IMR-90 (cell line): Measurements from ENCODE around the gene N4BP2. TPM values are rescaled to one million over a fixed set of nuclear protein-coding genes. Genes with fewer than 3 reads are reported as not detected.

ENCODE experiments used
- ATAC-seq: fragments of 200-7000 bp; cut with Tn5 transposase; 2 replicates; pipeline ENCODE4 v1.9.1; 2020; ENCODE audit warnings: low read depth, mild to moderate bottlenecking, moderate library complexity
- BruUV-seq: library from RNA; stranded (reverse); fragments of 400-500 nt; replicated peaks from 2 replicates; lab custom pipeline; 2021; lab: Mats Ljungman, UMichigan
- CTCF ChIA-PET: fragments of 300-600 bp; formaldehyde crosslinking; extraction: SDS; loops from one replicate; lab custom pipeline; 2021; ENCODE audit warnings: antibody characterized with exemption; lab: Yijun Ruan, JAX
- POLR2A ChIA-PET: fragments of 300-600 bp; sonication (Branson Sonifier 250); formaldehyde crosslinking; loops from one replicate; lab custom pipeline; 2022; ENCODE audit warnings: antibody characterized with exemption; ENCODE audit not compliant: unreplicated experiment; lab: Charles Lee
- DNase-seq: peaks from one replicate; pipeline ENCODE4 v3.0.0; 2013
- H2AFZ ChIP-seq: replicated peaks from 2 replicates; pipeline ENCODE3; 2013; ENCODE audit warnings: low read length, mild to moderate bottlenecking; ENCODE audit not compliant: poor library complexity
- H2AK5ac ChIP-seq: 2 replicates; pipeline ENCODE4 v1.6.1; 2013; ENCODE audit warnings: low read depth, low read length, inconsistent platforms
- H2AK9ac ChIP-seq: replicated peaks from 2 replicates; pipeline ENCODE3; 2013; ENCODE audit warnings: mild to moderate bottlenecking, low read depth, low read length, moderate library complexity; ENCODE audit not compliant: poor library complexity
- H2BK120ac ChIP-seq: 2 replicates; pipeline ENCODE4 v1.6.1; 2013; ENCODE audit warnings: low read depth, low read length, inconsistent platforms
- H2BK15ac ChIP-seq: 3 replicates; pipeline ENCODE4 v1.6.1; 2013; ENCODE audit warnings: low read depth, low read length, inconsistent platforms
- H2BK20ac ChIP-seq: 2 replicates; pipeline ENCODE4 v1.6.1; 2013; ENCODE audit warnings: low read depth, mild to moderate bottlenecking, inconsistent platforms, low read length, moderate library complexity
- H2BK5ac ChIP-seq: 2 replicates; pipeline ENCODE4 v1.6.1; 2013; ENCODE audit warnings: mild to moderate bottlenecking, low read depth, low read length, inconsistent platforms; ENCODE audit not compliant: poor library complexity, severe bottlenecking
- H3K14ac ChIP-seq: replicated peaks from 2 replicates; pipeline ENCODE4 v1.6.1; 2013; ENCODE audit warnings: low read depth, low read length, inconsistent platforms
- H3K18ac ChIP-seq: 2 replicates; pipeline ENCODE4 v1.6.1; 2013; ENCODE audit warnings: low read depth, low read length, control low read depth
- H3K23ac ChIP-seq: 2 replicates; pipeline ENCODE4 v1.6.1; 2013; ENCODE audit warnings: low read depth, low read length, inconsistent platforms
- H3K27ac ChIP-seq: 2 replicates; pipeline ENCODE4 v1.5.1; 2013; ENCODE audit warnings: mild to moderate bottlenecking, control low read depth, low read length; ENCODE audit not compliant: insufficient read depth
- H3K27me3 ChIP-seq: 2 replicates; pipeline ENCODE4 v1.6.1; 2013; ENCODE audit warnings: low read length; ENCODE audit not compliant: control insufficient read depth, insufficient read depth
- H3K36me3 ChIP-seq: 2 replicates; pipeline ENCODE4 v1.6.1; 2013; ENCODE audit warnings: low read length, mixed read lengths; ENCODE audit not compliant: control insufficient read depth, insufficient read depth
- H3K4ac ChIP-seq: 2 replicates; pipeline ENCODE4 v1.6.1; 2013; ENCODE audit warnings: low read depth, low read length, inconsistent platforms
- H3K4me1 ChIP-seq: 2 replicates; pipeline ENCODE4 v1.6.1; 2013; ENCODE audit warnings: low read length, mixed read lengths; ENCODE audit not compliant: control insufficient read depth, insufficient read depth
- H3K4me2 ChIP-seq: 2 replicates; pipeline ENCODE4 v1.6.1; 2013; ENCODE audit warnings: low read depth, mild to moderate bottlenecking, control low read depth, low read length, moderate library complexity
- H3K4me3 ChIP-seq: 2 replicates; pipeline ENCODE4 v1.5.1; 2013; ENCODE audit warnings: low read depth, mild to moderate bottlenecking, control low read depth, low read length, moderate library complexity; ENCODE audit not compliant: insufficient read depth
- H3K56ac ChIP-seq: 2 replicates; pipeline ENCODE4 v1.6.1; 2013; ENCODE audit warnings: low read length, inconsistent platforms; ENCODE audit not compliant: insufficient read depth; ENCODE audit errors: extremely low read depth
- H3K79me1 ChIP-seq, 2 experiments: 2 replicates each; pipeline ENCODE4 v1.6.1; 2013; ENCODE audit warnings: low read length in 2 of 2, inconsistent platforms in 1 of 2, low read depth in 1 of 2
- H3K9ac ChIP-seq: 2 replicates; pipeline ENCODE4 v1.6.1; 2013; ENCODE audit warnings: low read depth, low read length, control low read depth
- H3K9me1 ChIP-seq: 2 replicates; pipeline ENCODE4 v1.6.1; 2013; ENCODE audit warnings: low read length, inconsistent platforms; ENCODE audit not compliant: insufficient read depth
- H3K9me3 ChIP-seq: 2 replicates; pipeline ENCODE4 v1.6.1; 2013; ENCODE audit warnings: low read length; ENCODE audit not compliant: control insufficient read depth, insufficient read depth
- H4K20me1 ChIP-seq: 2 replicates; pipeline ENCODE4 v1.6.1; 2013; ENCODE audit warnings: low read length, inconsistent platforms; ENCODE audit not compliant: insufficient read depth
- H4K5ac ChIP-seq: 2 replicates; pipeline ENCODE4 v1.6.1; 2013; ENCODE audit warnings: mild to moderate bottlenecking, low read depth, low read length, control low read depth
- H4K8ac ChIP-seq, 2 experiments: 2 replicates each; pipeline ENCODE4 v1.6.1; 2013; ENCODE audit warnings: low read depth in 2 of 2, low read length in 2 of 2, control low read depth in 1 of 2, inconsistent platforms in 1 of 2
- H4K91ac ChIP-seq: 2 replicates; pipeline ENCODE4 v1.6.1; 2013; ENCODE audit warnings: low read depth, low read length, inconsistent platforms; ENCODE audit not compliant: insufficient read depth
- RAD21 ChIP-seq: IDR thresholded peaks from 2 replicates; pipeline ENCODE4 v1.6.1; 2012; ENCODE audit warnings: low read length, improper control_type of control experiment
- RFX5 ChIP-seq: IDR thresholded peaks from 2 replicates; pipeline ENCODE4 v1.8.0; 2012; ENCODE audit warnings: low read depth, mild to moderate bottlenecking, low read length, moderate library complexity
- SMC3 ChIP-seq: fragments of 150-350 bp; IDR thresholded peaks from 2 replicates; pipeline ENCODE4 v1.6.1; 2016; ENCODE audit warnings: low read depth, mild to moderate bottlenecking, antibody characterized with exemption, low read length, moderate library complexity
- WGBS, 2 experiments: methylation state at CpG; one replicate each; pipeline versions ENCODE4 v1.1.5 to v1.1.7; 2013; ENCODE audit warnings: missing lambda C conversion rate in 2 of 2; ENCODE audit not compliant: insufficient read length in 1 of 2; ENCODE audit errors: extremely low coverage in 2 of 2; 5-methylcytosine and 5-hydroxymethylcytosine counted together
- dilution Hi-C: fragments of 300-500 bp; cut with HindIII; formaldehyde crosslinking; loops from one replicate; pipeline ENCODE4 v1.14.3; 2018; ENCODE audit warnings: low sequenced_read_pairs; ENCODE audit not compliant: unreplicated experiment
- in situ Hi-C: fragments of 300-500 bp; cut with MboI; formaldehyde crosslinking; loops from 3 replicates; pipeline ENCODE4 v1.14.3; 2019; ENCODE audit warnings: low sequenced_read_pairs, inconsistent platforms, mixed read lengths
- intact Hi-C: fragments of 100-400 bp; cut with micrococcal nuclease; formaldehyde crosslinking; loops from 2 replicates; pipeline ENCODE4 v1.10.0; 2022
- polyA plus RNA-seq, 3 experiments: library from polyadenylated mRNA; depleted of rRNA; stranded (reverse); fragments of >200 nt; gene quantifications; 2 replicates each; pipeline ENCODE4 v1.2.3, GENCODE V29; 2012; ENCODE audit warnings: low replicate concordance in 1 of 3
- total RNA-seq: library from RNA; depleted of rRNA; stranded (reverse); fragments of >200 nt; gene quantifications from 2 replicates; pipeline ENCODE4 v1.2.3, GENCODE V29; 2012

Gene N4BP2
- total and polyA plus RNA-seq, 2 of the 4 experiments (the other 2 are of a cell fraction) = 0.84 to 2.2 TPM

- no peak for TF ChIP-seq RFX5
Observed at GRCh38 chr4:40183615-40184411, 127.2 kb downstream of the N4BP2 start (continued).

DNA sequence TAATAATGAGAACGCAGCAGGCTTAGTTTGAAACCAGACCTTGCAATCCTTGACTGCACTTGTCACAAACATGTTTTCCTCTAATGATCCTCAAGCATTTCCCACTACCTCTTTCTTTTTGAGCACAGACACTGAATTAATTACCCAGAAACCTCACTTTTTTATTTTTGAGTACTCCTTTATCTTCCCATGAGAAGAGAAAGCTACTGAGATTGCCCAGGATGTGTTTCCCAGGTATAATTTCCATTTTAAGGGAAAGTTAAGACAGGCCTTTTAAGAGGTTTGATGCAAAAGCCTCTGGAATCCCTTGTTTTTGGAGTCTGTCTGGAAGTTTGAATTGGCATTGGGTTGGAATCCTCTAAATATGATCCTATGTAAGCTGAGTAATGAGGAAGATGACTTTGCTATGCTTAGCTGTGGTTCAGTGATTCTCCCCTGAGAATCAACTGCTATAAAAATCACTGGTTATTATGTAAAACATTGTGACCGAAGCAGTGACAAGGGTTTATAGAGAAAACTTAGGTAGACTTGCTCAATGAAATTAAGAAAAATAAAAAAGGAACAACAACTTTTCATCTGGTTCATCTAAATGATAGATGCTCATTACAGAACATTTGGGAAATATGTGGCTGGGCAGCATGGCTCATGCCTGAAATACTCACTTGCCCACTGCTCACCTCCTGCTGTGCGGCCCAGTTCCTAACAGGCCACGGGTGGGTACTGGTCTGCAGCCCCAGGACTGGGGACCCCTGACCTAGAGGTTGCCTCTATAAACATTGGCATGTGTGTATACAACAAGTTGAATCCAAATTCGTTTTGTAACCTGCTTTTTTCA lies 129.4 kb downstream of the N4BP2 start:
- Histone ChIP-seq H2BK20ac (no peak overlapping the region), H4K20me1 (no peaks in the 10 kb centered on the region), H2AK9ac (no peak overlapping the region), H3K56ac (no peak overlapping the region), H2AFZ (no peak overlapping the region), H2BK5ac (no peak overlapping the region), H3K23ac (no peak overlapping the region), H3K9me3 (no peaks in the 10 kb centered on the region), H3K27ac (no peak overlapping the region), H3K4me2 (no peak overlapping the region), H2BK120ac (no peak overlapping the region), H3K4ac (no peak overlapping the region), H3K14ac (no peak overlapping the region), H3K4me1 (no peaks in the 10 kb centered on the region), H3K4me3 (no peak overlapping the region), H3K18ac (no peak overlapping the region), H2BK15ac (no peak overlapping the region), H3K36me3 (no peaks in the 10 kb centered on the region), H2AK5ac (no peak overlapping the region), H4K91ac (no peak overlapping the region), H3K9me1 (no peaks in the 10 kb centered on the region), H3K79me1 (no peaks in the 10 kb centered on the region), H3K27me3 (peaks cover 3% of the 10 kb centered on the region), H4K5ac (no peak overlapping the region), H4K8ac (no peak overlapping the region), H3K9ac (no peak overlapping the region)
- TF ChIP-seq RAD21 = no peak
- no peak for TF ChIP-seq SMC3
- POLR2A ChIA-PET = no interaction called here
- ATAC-seq (peak; percentile 73), DNase-seq (peak; percentile 22)
- no TSS peak for BruUV-seq
- WGBS, 2 experiments = no CpG with 5 or more reads among the region's 5 CpGs
- in situ Hi-C loops = no loop called here
- intact Hi-C loops = no loop called here
- dilution Hi-C loops = no loop called here
- CTCF ChIA-PET = interaction anchor here (0.6 kb wide), 1 partner anchor 88 kb away, joined by 3 read pairs; no protein-coding TSS in a partner anchor
